ENCODE results near the gene NXPH3. TPM values are rescaled to one million over a fixed set of nuclear protein-coding genes. Genes with fewer than 3 reads are reported as not detected.

The NXPH3 gene
- total RNA-seq, 1 experiment from 2014 or later = 0.26 TPM

DNA sequence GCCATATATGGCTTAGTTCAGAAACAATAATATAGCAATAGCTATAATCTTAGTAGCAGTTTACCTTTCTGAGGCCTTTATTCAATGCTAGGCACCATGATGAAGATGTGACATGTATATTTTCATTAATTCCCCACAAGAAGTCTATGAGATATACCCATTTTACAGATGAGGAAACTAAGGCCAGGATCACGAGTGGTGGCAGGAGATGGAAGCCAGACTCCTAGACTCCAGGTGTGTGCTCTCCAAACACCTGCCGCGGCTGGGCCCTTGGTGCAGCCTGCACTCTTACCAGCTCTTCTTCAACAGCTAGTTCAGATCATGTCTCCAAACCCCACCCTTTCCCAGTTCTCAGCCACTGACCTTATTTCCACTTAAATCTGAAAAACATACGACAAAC, 15.2 kb downstream of the NXPH3 start:
- peaks cover under 1% of the 10 kb centered on the region; the same call in 1 of the 2 replicates for H3K36me3 ChIP-seq (ENCODE audit: low read depth, low read length)
- no peaks in the 10 kb centered on the region for H3F3A ChIP-seq (ENCODE audit: low read length, unreplicated experiment)
- H3K27me3 ChIP-seq (ENCODE audit: low read length) = no peaks in the 10 kb centered on the region
- ChIA-PET CTCF (interaction anchor here (0.6 kb wide), 1 partner anchor 12 kb away, joined by 3 read pairs; no protein-coding TSS in a partner anchor), POLR2A (ENCODE audit: unreplicated experiment) (no interaction called here)
- H3K9me2 ChIP-seq (replicated peaks; ENCODE audit: low read length) = no peaks in the 10 kb centered on the region
- H3K4me1 ChIP-seq (ENCODE audit: insufficient read depth, low read length) = peaks cover 14% of the 10 kb centered on the region
- H3K4me2 ChIP-seq (ENCODE audit: low read length) = no peak overlapping the region
- no peaks in the 10 kb centered on the region for H3K9me3 ChIP-seq (ENCODE audit: low read length)
- no TSS peak for BruUV-seq (replicated peaks)
- no peak for TF ChIP-seq CTCF (conservative IDR thresholded peaks at IDR 0.05; ENCODE audit: low read depth, low read length)
- no peak for TF ChIP-seq EZH2phosphoT487 (IDR thresholded peaks at IDR 0.05; ENCODE audit: borderline replicate concordance, low read length)
- no peak for TF ChIP-seq EZH2 (IDR thresholded peaks at IDR 0.05; ENCODE audit: low read length, unreplicated experiment)
- DNase-seq (no peak), ATAC-seq (no peak)
- intact Hi-C loops (cut with micrococcal nuclease) = no loop called here
- no peaks in the 10 kb centered on the region for H4K20me1 ChIP-seq (ENCODE audit: low read length)
- no peak overlapping the region for H3K27ac ChIP-seq (ENCODE audit: low read length)
- H3K9ac ChIP-seq (ENCODE audit: low read length) = no peak overlapping the region
- no peak overlapping the region for H2AFZ ChIP-seq (ENCODE audit: low read length)
- no peaks in the 10 kb centered on the region for H3K79me2 ChIP-seq (ENCODE audit: low read length)
- no peak overlapping the region for H3K4me3 ChIP-seq (ENCODE audit: low read length)

- Histone ChIP-seq H3F3A (ENCODE audit: low read length, unreplicated experiment) (no peaks in the 10 kb centered on the region), H3K9me3 (ENCODE audit: low read length) (no peaks in the 10 kb centered on the region), H3K36me3 (ENCODE audit: low read depth, low read length) (peaks cover 8% of the 10 kb centered on the region; the same call in 1 of the 2 replicates), H3K4me3 (ENCODE audit: low read length) (no peak overlapping the region), H3K27me3 (ENCODE audit: low read length) (no peaks in the 10 kb centered on the region), H3K9ac (ENCODE audit: low read length) (no peak overlapping the region), H3K79me2 (ENCODE audit: low read length) (no peaks in the 10 kb centered on the region), H3K9me2 (replicated peaks; ENCODE audit: low read length) (no peaks in the 10 kb centered on the region), H3K27ac (ENCODE audit: low read length) (no peak overlapping the region), H4K20me1 (ENCODE audit: low read length) (no peaks in the 10 kb centered on the region), H2AFZ (ENCODE audit: low read length) (no peak overlapping the region), H3K4me1 (ENCODE audit: insufficient read depth, low read length) (peaks cover 14% of the 10 kb centered on the region), H3K4me2 (ENCODE audit: low read length) (no peak overlapping the region)
- no TSS peak for BruUV-seq (replicated peaks)
- ATAC-seq (no peak), DNase-seq (no peak)
- ChIA-PET CTCF (no interaction called here), POLR2A (ENCODE audit: unreplicated experiment) (no interaction called here)
- TF ChIP-seq EZH2phosphoT487 (IDR thresholded peaks at IDR 0.05; ENCODE audit: borderline replicate concordance, low read length) = no peak
- no peak for TF ChIP-seq CTCF (conservative IDR thresholded peaks at IDR 0.05; ENCODE audit: low read depth, low read length)
- TF ChIP-seq EZH2 (IDR thresholded peaks at IDR 0.05; ENCODE audit: low read length, unreplicated experiment) = no peak
- intact Hi-C loops (cut with micrococcal nuclease) = no loop called here
Measured at GRCh38 chr17:49592263-49592662, 16.6 kb downstream of the NXPH3 start.

- no peak for DNase-seq
- Histone ChIP-seq H3K9ac (ENCODE audit: low read length) (no peak overlapping the region), H3K79me2 (ENCODE audit: low read length) (no peaks in the 10 kb centered on the region), H3K36me3 (ENCODE audit: low read depth, low read length) (peaks cover 36% of the 10 kb centered on the region), H3K4me1 (ENCODE audit: insufficient read depth, low read length) (no peaks in the 10 kb centered on the region), H2AFZ (ENCODE audit: low read length) (no peak overlapping the region), H3K9me2 (replicated peaks; ENCODE audit: low read length) (no peaks in the 10 kb centered on the region), H3K27me3 (ENCODE audit: low read length) (no peaks in the 10 kb centered on the region), H3K4me2 (ENCODE audit: low read length) (no peak overlapping the region), H3F3A (ENCODE audit: low read length, unreplicated experiment) (no peaks in the 10 kb centered on the region), H3K27ac (ENCODE audit: low read length) (no peak overlapping the region), H4K20me1 (ENCODE audit: low read length) (no peaks in the 10 kb centered on the region), H3K9me3 (ENCODE audit: low read length) (no peaks in the 10 kb centered on the region), H3K4me3 (ENCODE audit: low read length) (no peak overlapping the region)
- POLR2A ChIA-PET (ENCODE audit: unreplicated experiment) = interaction anchor here (0.6 kb wide), 1 partner anchor 703 kb away, joined by 3 read pairs; the partner anchor contains the start of gene ATP5MC1
- BruUV-seq (replicated peaks) = no TSS peak
- intact Hi-C loops (cut with micrococcal nuclease) = no loop called here
- CTCF ChIA-PET = interaction anchor here (0.7 kb wide), 1 partner anchor 95 kb away, joined by 4 read pairs; no protein-coding TSS in a partner anchor
- ATAC-seq = no peak
- TF ChIP-seq CTCF (conservative IDR thresholded peaks at IDR 0.05; ENCODE audit: low read depth, low read length) (no peak), EZH2phosphoT487 (IDR thresholded peaks at IDR 0.05; ENCODE audit: borderline replicate concordance, low read length) (no peak), EZH2 (IDR thresholded peaks at IDR 0.05; ENCODE audit: low read length, unreplicated experiment) (no peak)
Measured at GRCh38 chr17:49595328-49595727, 19.7 kb downstream of the NXPH3 start.

All from PC-3 (cell line).